NCI-H187 treated with DMSO at 0.1 percent for 48 hours (cell line): ENCODE measurements around the gene TSC22D1.
"Not testable (repeated sequence)": the region's sequence is repeated elsewhere in the genome, so short reads cannot be mapped to it uniquely, and the experiment has no call there.

Experiments used
- DNase-seq: peaks from one replicate; lab custom pipeline; 2025; lab: John Stamatoyannopoulos, UW

Gene TSC22D1

GRCh38 chr13:44575741-44576350 lies at the start of gene TSC22D1:
TSS of gene TSC22D1 (minus strand) at chr13:44576330. CDS start at chr13:44576074, 256 bp downstream.
- DNase-seq, result no peak

DNA sequence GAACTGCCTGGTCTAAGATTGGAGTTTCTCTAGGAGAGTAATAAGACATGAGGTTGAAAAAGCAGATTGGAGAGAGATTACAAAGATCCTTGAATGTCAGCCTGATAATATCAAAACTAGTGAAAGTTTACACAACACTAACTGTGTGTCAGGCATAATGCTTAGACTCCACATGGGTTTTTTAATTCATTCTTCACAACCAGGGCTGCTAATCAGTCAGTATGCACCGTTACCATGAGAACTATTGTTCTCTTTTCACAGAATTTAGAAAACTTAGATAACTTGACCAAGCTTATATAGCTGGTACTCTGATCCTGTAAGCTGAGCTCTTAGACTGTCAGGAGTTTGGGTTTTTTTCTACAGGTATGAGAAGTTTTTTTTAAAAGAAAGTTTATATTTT lies 46.6 kb upstream of the TSC22D1 start:
- no peak for DNase-seq

DNA sequence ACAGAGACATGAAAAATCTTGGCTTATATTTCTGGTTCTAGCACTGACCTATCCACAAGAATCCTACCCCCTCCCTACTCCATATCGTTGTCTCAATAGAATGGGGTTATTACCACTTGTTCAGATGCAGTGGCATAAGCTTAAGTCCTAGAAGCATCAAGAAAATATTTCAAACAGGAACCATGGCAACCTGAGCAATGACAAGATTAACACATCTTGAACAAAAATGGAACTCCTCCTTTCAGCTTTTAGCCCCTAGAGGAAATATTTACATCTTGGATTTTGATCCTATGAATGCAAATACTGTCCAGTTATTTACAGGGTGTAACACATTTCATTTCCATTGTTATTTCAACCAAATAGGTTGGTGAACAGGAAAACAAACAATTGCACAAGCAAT lies 46.1 kb upstream of the TSC22D1 start:
- DNase-seq, result no peak

- no peak for DNase-seq
These were observed 43.9 kb upstream of the TSC22D1 start for GRCh38 chr13:44620057-44620456.

GRCh38 chr13:44619651-44620050 lies 43.5 kb upstream of the TSC22D1 start:
- DNase-seq, result no peak

GRCh38 chr13:44618326-44618725 lies 42.2 kb upstream of the TSC22D1 start:
- DNase-seq, result no peak

- DNase-seq, result no peak
These were observed 41.5 kb upstream of the TSC22D1 start for GRCh38 chr13:44617648-44618047.

DNA sequence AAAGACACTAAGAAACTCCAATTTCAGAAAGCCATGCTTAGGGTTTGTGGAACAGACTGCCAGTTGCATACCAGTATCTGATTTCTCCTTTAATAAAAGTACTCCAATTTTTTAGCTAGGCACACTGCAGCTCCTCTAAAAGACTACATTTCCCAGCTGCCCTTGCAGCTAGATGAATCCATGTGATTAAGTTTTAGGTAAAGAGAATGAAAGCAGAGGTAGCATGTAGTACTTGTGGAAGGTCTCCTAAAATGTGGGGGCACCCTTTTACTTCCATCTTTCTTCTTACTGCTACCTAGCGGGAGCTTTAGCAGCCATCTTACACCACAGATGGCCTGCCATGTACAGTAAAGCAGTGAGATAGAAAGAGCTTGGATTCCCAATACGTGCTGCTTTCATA lies 33.0 kb upstream of the TSC22D1 start:
- no peak for DNase-seq

DNA sequence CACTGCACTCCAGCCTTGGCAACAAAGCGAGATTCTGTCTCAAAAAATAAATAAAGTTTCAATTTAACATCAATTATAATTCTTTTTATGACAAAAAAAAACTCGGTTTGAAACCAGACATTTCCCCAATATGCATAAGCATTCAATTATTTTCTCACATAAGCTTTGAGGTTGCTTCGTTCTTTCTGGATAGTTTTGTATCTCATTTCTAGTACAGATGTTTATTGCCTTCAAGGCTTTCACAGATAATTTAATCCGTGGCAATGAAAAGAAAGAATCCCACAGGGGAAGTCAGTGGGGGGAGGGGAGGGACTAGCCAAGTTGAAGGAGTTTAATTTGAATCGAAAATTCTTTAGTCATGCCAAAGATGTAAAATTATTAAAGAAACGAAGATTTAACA lies 29.6 kb upstream of the TSC22D1 start:
- no peak for DNase-seq

DNA sequence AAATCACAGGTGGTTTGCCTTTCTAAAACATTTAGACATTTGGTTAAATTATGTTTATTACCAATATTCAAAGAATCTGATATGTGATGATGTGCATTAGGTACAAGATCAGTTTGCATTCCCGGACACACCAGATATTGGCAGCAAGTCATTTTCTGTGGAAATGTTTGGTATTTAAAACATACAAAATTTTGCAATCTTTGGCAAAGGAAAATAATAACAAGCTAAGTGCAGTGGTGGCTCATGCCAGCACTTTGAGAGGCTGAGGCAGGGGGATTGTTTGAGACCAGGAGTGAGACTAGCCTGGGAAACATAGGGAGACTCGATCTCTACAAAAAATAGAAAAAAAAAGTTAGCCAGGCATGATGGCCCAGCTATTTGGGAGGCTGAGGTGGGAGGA lies 29.1 kb upstream of the TSC22D1 start:
- no peak for DNase-seq

DNA sequence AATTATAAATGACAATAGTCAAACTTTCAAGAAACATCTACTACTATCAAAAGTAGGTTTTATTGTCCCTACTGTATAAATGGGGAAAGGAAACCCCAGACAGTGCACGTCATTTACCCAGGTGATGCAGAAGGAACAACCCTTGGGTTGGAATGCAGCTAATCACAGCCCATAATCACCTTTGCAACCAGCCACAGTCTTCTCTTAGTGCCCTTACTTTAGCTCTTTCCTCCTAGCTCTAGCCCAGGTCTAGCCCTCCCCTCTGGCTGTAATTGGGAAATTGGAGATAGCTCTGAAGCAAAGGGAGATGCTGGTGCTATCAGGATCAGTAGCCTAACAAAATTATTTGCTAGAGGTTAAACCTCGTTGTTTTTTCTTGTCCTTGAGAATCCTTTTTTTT lies 25.5 kb upstream of the TSC22D1 start:
- DNase-seq, result no peak

DNA sequence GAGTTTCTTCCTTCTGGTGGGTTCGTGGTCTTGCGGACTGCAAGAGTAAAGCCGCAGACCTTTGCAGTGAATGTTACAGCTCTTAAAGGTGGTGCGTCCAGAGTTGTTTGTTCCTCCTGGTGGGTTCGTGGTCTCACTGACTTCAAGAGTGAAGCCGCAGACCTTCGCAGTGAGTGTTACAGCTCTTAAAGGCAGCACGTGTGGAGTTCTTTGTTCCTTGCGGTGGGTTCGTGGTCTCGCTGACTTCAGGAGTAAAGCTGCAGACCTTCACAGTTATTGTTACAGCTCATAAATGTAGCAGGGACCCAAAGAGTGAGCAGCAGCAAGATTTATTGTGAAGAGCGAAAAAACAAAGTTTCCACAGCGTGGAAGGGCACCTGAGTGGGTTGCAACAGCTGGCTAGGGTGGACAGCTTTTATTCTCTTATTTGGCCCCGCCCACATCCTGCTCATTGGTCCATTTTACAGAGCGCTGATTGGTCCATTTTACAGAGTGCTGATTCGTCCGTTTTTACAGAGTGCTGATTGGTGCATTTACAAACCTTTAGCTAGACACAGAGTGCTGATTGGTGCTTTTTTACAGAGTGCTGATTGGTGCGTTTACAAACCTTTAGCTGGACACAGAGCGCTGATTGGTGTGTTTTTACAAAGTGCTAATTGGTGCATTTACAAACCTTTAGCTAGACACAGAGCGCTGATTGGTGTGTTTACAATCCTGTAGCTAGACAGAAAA lies 17.9 kb upstream of the TSC22D1 start:
- DNase-seq, result not testable (repeated sequence)

DNA sequence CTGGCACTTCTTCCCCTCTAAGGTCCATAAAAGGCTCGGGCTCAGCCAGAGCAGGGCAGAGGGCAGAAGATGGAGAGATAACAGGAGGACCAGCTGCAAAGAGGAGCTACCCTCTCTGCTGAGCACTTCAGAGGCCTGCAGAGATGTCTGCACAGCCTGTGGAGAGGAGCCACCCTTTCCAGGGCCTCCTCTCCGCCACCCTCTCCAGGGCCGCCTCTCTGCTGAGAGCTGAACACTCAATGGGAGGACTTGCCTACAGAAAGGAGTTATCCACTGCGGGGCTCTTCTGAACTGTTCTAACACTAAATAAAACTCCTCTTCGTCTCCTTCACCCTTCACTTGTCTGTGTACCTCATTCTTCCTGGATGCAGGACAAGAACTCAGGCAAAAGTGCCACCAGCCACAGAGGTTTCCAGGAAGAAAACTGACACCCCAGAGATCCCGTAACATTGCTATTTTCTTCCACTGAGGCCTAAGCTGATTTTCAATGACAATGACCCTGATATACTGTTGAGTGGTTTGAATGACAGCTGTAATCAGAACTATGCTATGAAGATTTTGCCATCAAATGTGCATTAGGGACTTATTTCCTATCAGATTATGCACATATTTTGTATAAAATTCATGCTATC lies 16.2 kb upstream of the TSC22D1 start:
- no peak for DNase-seq

- DNase-seq, result no peak
These were observed 15.2 kb upstream of the TSC22D1 start for GRCh38 chr13:44591316-44591715.

DNA sequence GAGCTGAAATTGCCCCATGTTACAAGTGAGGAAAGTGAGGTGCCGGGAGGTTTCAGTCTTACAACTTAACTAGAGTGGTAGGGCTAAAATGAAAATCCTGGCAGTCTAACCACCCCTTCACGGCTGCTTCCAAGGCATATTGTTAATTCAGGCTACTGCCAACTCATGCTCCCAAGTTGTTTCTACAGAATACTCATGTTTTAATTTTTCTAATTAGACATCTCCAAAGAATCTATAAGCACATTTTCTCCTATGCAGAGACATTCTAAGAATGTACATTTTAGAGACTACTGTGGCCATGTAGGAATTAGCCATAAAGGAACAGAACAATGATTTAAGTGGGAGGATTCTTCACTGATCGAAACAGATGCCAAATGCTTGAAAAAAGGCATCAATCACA lies 7.0 kb upstream of the TSC22D1 start:
- no peak for DNase-seq

GRCh38 chr13:44578067-44578400 lies 1.9 kb upstream of the TSC22D1 start:
- DNase-seq, result no peak

- DNase-seq, result peak; percentile 84
These were observed 1.3 kb upstream of the TSC22D1 start for GRCh38 chr13:44577236-44578066.

DNA sequence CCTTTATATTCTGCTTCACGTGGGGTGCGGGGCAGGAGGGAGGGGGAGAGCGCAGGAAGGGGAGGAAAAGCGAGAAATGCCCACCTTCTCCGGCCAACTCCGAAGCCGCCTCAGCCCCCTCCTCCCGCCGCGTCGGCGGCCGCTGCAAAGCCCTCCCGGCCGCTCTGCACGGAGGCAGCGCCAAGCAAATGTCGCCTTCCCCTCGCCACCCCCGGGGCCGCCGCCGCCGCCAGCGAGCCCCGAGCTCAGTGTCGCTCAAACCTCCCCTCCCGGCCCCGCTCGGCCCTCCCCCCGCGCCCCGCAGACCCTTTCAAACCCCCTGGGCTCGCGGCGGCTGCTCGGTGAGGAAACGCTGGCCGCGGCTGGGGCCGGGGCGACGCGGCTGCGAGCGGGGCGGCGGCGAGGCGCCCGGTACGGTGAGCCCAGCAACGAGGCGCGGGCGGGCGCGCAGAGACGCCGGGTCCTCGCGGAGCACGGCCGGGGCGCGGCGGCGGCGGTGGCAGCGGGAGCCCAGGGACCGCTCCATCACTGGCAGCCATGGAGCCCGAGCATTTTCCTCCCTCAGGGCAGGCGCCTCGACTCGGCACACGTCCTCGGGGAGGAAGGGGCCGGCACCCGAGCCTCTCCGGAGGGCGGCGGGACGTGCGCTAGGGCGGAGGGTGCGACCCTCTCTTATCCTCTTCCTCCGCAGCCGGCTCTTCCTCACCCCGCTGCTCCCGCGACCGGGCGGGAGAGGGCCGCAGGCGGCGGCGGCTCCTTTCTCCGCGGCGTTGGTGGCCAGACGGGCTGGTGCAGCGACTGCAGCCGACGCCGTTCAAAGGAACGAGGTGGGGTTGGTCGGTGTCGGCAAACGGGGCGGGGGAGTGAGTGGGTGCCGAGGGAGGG lies 463 bp upstream of the TSC22D1 start:
- DNase-seq, result no peak

DNA sequence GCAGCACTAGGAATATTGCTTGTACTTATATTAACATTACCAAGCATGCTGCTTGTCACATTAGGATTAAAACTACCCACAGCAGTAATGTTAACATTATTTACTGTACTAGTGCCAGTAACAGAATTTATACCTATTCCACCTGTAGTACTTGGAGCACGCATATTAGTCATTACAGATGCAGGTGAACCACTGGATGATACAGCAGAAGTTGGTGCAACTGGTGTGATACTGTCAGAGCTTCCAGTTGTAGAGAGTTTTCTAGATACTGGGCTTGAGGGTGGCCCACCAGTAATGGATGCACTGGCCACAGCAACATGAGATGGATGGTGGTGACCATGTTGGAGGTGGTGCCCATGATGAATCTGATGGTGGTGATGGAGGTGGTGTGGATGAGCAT lies 1.1 kb downstream of the TSC22D1 start:
- no peak for DNase-seq

GRCh38 chr13:44574466-44574855 lies 1.7 kb downstream of the TSC22D1 start:
- no peak for DNase-seq

DNA sequence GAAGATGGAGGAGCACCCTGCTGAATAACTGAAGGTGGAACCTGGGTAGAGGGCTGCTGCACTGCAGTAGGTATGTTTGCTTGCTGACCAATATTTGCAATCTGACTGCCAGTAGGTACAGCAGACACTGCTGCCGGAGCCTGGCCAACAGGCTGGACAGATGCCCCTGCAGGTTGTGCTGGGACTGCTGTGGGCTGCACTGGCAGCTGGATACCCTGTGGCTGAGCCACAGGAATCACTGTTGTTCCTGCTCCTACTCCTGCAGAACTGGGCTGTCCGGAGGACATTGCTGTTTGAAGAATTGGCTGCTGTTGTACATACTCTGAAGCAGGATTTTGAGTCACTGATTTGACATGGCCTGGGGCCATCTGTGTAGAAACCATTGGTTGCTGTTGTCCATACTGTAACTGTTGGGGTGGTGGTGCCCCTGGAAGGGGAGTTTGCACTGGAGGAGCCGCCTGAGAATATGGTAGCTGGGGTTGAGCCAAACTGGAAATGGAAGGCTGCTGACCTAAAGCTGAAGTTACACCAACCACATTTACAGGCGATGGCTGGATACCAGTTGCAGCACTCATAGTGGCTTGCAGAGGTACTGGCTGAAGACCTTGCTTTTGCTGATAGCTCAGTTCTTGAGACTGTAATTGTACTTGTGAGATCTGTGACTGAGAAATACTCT lies 2.2 kb downstream of the TSC22D1 start:
- no peak for DNase-seq
